Suprapubic skin (tissue), 4 donors: ENCODE data around the gene MTA3. TPM values are rescaled to one million over a fixed set of nuclear protein-coding genes. Genes with fewer than 3 reads are reported as not detected.

Experiments
- DNase-seq, 2 donors: peaks; one replicate each; pipeline ENCODE4 v3.0.0-alpha.2; 2019; ENCODE audit warnings: low spot score in 2 of 2
- H3K27ac ChIP-seq: fragments of 200-600 bp; sonication (generic); one replicate; pipeline ENCODE4 v1.5.1; 2019
- H3K27me3 ChIP-seq: fragments of 200-600 bp; sonication (generic); one replicate; pipeline ENCODE4 v1.5.1; 2019
- H3K36me3 ChIP-seq: fragments of 200-600 bp; sonication (generic); one replicate; pipeline ENCODE4 v1.5.1; 2019
- H3K4me1 ChIP-seq: fragments of 200-600 bp; sonication (generic); one replicate; pipeline ENCODE4 v1.5.1; 2019
- H3K4me3 ChIP-seq: fragments of 200-600 bp; sonication (generic); one replicate; pipeline ENCODE4 v1.5.1; 2019; ENCODE audit warnings: mild to moderate bottlenecking
- H3K9me3 ChIP-seq: fragments of 200-600 bp; sonication (generic); one replicate; pipeline ENCODE4 v1.5.1; 2019
- EP300 ChIP-seq: sonication (generic); formaldehyde crosslinking; IDR thresholded peaks from one replicate; pipeline ENCODE4 v1.6.1; 2017; ENCODE audit warnings: antibody characterized with exemption
- POLR2A ChIP-seq, 2 donors: fragments of 450-650 bp; IDR thresholded peaks; one replicate each; pipeline ENCODE4 v1.6.1; 2017; ENCODE audit warnings: antibody characterized with exemption in 2 of 2, mild to moderate bottlenecking in 2 of 2, moderate library complexity in 2 of 2
- POLR2AphosphoS5 ChIP-seq, 3 donors: sonication (generic); formaldehyde crosslinking; IDR thresholded peaks; one replicate each; pipeline ENCODE4 v1.6.1; 2017; ENCODE audit warnings: antibody characterized with exemption in 3 of 3
- WGBS: methylation state at CpG from one replicate; pipeline ENCODE4 v1.1.5; 2018; 5-methylcytosine and 5-hydroxymethylcytosine counted together
- total RNA-seq, 4 donors: library from RNA; depleted of rRNA; stranded (reverse); fragments of >200 nt; gene quantifications; one replicate each; pipeline ENCODE4 v1.1.0, GENCODE V29; 2016
- TF ChIP-seq, protein P1 (sequence below), 2 donors: fragments of 200-600 bp in 1 of 2; fragments of 450-650 bp in 1 of 2; sonication (generic) in 1 of 2; IDR thresholded peaks; one replicate each; pipeline ENCODE4 v1.5.1; 2016 to 2019; ENCODE audit warnings: antibody characterized with exemption in 2 of 2, mild to moderate bottlenecking in 1 of 2, moderate library complexity in 1 of 2

The MTA3 gene
- total RNA-seq, 4 donors from 2014 or later: 29.6 to 81.9 (median 30.3) TPM

DNA sequence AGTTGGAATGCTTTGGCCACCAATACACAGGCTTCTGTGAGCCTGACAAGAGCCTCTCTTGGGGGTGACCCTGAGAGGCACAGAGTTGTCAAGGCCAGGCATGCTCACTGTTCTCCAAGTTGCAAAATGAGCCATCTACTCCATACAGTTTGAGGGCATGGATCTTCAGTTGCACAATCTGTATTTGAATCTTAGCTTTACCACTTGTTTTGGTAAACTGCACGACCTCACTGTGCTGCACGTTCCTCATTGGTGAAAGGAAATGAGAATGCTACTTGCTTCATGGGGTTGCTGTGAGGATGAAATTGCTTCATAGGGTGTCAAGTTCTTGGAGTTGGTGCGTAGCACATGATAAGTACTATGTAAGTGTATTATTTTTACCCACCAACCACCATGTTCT, 235.9 kb downstream of the MTA3 start:
- H3K4me1 ChIP-seq: peaks cover 17% of the 10 kb centered on the region
- TF ChIP-seq EP300 (no peak), POLR2AphosphoS5 (IDR thresholded peaks at IDR 0.05) (no peak), POLR2A (IDR thresholded peaks at IDR 0.05) (no peak)
- TF ChIP-seq, protein P1, sequence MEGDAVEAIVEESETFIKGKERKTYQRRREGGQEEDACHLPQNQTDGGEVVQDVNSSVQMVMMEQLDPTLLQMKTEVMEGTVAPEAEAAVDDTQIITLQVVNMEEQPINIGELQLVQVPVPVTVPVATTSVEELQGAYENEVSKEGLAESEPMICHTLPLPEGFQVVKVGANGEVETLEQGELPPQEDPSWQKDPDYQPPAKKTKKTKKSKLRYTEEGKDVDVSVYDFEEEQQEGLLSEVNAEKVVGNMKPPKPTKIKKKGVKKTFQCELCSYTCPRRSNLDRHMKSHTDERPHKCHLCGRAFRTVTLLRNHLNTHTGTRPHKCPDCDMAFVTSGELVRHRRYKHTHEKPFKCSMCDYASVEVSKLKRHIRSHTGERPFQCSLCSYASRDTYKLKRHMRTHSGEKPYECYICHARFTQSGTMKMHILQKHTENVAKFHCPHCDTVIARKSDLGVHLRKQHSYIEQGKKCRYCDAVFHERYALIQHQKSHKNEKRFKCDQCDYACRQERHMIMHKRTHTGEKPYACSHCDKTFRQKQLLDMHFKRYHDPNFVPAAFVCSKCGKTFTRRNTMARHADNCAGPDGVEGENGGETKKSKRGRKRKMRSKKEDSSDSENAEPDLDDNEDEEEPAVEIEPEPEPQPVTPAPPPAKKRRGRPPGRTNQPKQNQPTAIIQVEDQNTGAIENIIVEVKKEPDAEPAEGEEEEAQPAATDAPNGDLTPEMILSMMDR (IDR thresholded peaks at IDR 0.05): no peak
- no peaks in the 10 kb centered on the region for H3K9me3 ChIP-seq
- H3K4me3 ChIP-seq: no peak overlapping the region
- H3K27ac ChIP-seq: no peak overlapping the region
- no peak for DNase-seq
- H3K36me3 ChIP-seq: no peaks in the 10 kb centered on the region
- 71% methylated on average over 3 of the region's 3 CpGs for WGBS
- H3K27me3 ChIP-seq: no peaks in the 10 kb centered on the region

DNA sequence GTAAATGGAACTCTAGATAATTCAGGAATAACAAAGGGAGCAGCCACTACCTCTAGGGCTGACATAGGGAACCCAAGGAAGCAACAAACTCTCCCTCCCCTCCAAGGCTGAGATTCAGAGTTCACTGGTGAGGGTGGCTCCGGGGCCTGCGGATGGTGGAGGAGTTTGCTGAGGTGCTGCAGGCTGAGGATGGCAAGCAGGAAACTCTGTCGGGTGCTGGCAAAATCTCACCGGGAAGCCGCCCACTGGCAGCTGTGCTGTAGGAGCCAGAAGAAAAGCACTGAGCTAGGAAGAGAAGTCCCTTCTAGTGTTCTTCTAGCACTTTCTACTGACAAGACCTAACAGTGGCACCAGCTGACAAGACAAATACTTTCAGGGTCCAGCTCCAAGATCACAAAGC, 236.5 kb downstream of the MTA3 start:
- WGBS: 70% methylated on average over 5 of the region's 5 CpGs
- TF ChIP-seq POLR2AphosphoS5 (IDR thresholded peaks at IDR 0.05): no peak
- TF ChIP-seq, protein P1 (IDR thresholded peaks at IDR 0.05): no peak
- no peak for TF ChIP-seq EP300
- no peak for TF ChIP-seq POLR2A (IDR thresholded peaks at IDR 0.05)
- Histone ChIP-seq H3K27me3 (no peaks in the 10 kb centered on the region), H3K27ac (no peak overlapping the region), H3K4me3 (no peak overlapping the region), H3K9me3 (no peaks in the 10 kb centered on the region), H3K4me1 (peaks cover 19% of the 10 kb centered on the region), H3K36me3 (no peaks in the 10 kb centered on the region)
- no peak for DNase-seq

Other genes with a start within 250 kb of the MTA3 start
- 100 to 1,000 TPM in 2 of 4 donors, 10 to 100 TPM in 2; 69.3 to 112 (median 99.0) TPM for gene COX7A2L, start 207.4 kb upstream of the MTA3 start, total RNA-seq
- 1 to 10 TPM in 2 of 4 donors, under 1 TPM in 2; 0.59 to 1.6 (median 1.1) TPM for gene KCNG3, start 74.7 kb upstream of the MTA3 start, total RNA-seq
- 1 to 10 TPM in 3 of 4 donors, under 1 TPM in 1; 0.76 to 3.9 (median 2.1) TPM for gene OXER1, start 195.5 kb downstream of the MTA3 start, total RNA-seq
- 1 to 10 TPM; 3.9 to 6.6 (median 4.3) TPM for gene HAAO, start 224.0 kb downstream of the MTA3 start, total RNA-seq